Transverse colon (tissue), 4 donors: Measurements from ENCODE around the gene PHPT1. TPM values are rescaled to one million over a fixed set of nuclear protein-coding genes. Genes with fewer than 3 reads are reported as not detected.

Source experiments
- DNase-seq: peaks from one replicate; pipeline ENCODE4 v3.0.0-alpha.2; 2019
- H3K27ac ChIP-seq, 4 donors: fragments of 200-600 bp; sonication (generic); 2 replicates each; pipeline ENCODE4 v1.5.1; 2016 to 2018; ENCODE audit warnings: inconsistent platforms in 4 of 4
- H3K27me3 ChIP-seq: fragments of 200-600 bp; sonication (generic); 2 replicates; pipeline ENCODE4 v1.5.1; 2017; ENCODE audit warnings: inconsistent platforms
- H3K36me3 ChIP-seq, 4 donors: fragments of 200-600 bp; sonication (generic); 2 replicates each; pipeline ENCODE4 v1.5.1; 2017 to 2019; ENCODE audit warnings: inconsistent platforms in 4 of 4
- H3K4me1 ChIP-seq, 4 donors: fragments of 200-600 bp; sonication (generic); 2 replicates each; pipeline ENCODE4 v1.5.1; 2017 to 2020; ENCODE audit warnings: inconsistent platforms in 4 of 4
- H3K4me3 ChIP-seq, 4 donors: fragments of 200-600 bp; sonication (generic); 1 replicate in 1 of 4; 2 replicates in 3 of 4; pipeline versions ENCODE4 v1.5.1 to v1.6.1; 2017 to 2019; ENCODE audit warnings: inconsistent platforms in 4 of 4
- H3K9me3 ChIP-seq, 2 donors: fragments of 200-600 bp; sonication (generic); 2 replicates each; pipeline ENCODE4 v1.5.1; 2017 to 2019; ENCODE audit warnings: inconsistent platforms in 2 of 2
- EP300 ChIP-seq: sonication (generic); formaldehyde crosslinking; IDR thresholded peaks from one replicate; pipeline ENCODE4 v1.6.1; 2017; ENCODE audit warnings: antibody characterized with exemption, low read depth
- POLR2A ChIP-seq: fragments of 450-650 bp; IDR thresholded peaks from one replicate; pipeline ENCODE4 v1.6.1; 2016; ENCODE audit warnings: antibody characterized with exemption, mild to moderate bottlenecking, moderate library complexity
- POLR2AphosphoS5 ChIP-seq, 3 donors: sonication (generic); formaldehyde crosslinking; IDR thresholded peaks; one replicate each; pipeline ENCODE4 v1.6.1; 2016; ENCODE audit warnings: antibody characterized with exemption in 3 of 3
- WGBS, 2 donors: methylation state at CpG; one replicate each; pipeline ENCODE4 v1.1.5; 2018; ENCODE audit warnings: low coverage in 1 of 2; 5-methylcytosine and 5-hydroxymethylcytosine counted together
- in situ Hi-C, 4 donors: fragments of 200-750 bp; cut with MboI; loops; one replicate each; pipeline versions ENCODE4 v1.15.0 to v1.15.1; 2017; ENCODE audit warnings: low sequenced_read_pairs in 3 of 4, low pct_ligation_motif_present in 1 of 4, low pct_unique_long_range_greater_than_20kb in 1 of 4
- intact Hi-C: fragments of 100-400 bp; cut with DNase I; formaldehyde crosslinking; loops from one replicate; pipeline ENCODE4 v1.15.1; 2023; ENCODE audit warnings: low total_unique reads
- total RNA-seq, 4 donors: library from RNA; depleted of rRNA; stranded (reverse); fragments of >200 nt; gene quantifications; one replicate each; pipeline ENCODE4 v1.1.0, GENCODE V29; 2016
- TF ChIP-seq, protein P1 (sequence below), 5 experiments: fragments of 200-600 bp in 3 of 5; fragments of 450-650 bp in 2 of 5; sonication (generic) in 3 of 5; IDR thresholded peaks; 1 replicate in 2 of 5; 2 replicates in 3 of 5; pipeline ENCODE4 v1.5.1; 2016 to 2017; ENCODE audit warnings: antibody characterized with exemption in 5 of 5, inconsistent platforms in 3 of 5, mild to moderate bottlenecking in 2 of 5, moderate library complexity in 1 of 5

PHPT1 gene
- total RNA-seq, 4 donors from 2014 or later = 69.7 to 134 (median 107) TPM

DNA sequence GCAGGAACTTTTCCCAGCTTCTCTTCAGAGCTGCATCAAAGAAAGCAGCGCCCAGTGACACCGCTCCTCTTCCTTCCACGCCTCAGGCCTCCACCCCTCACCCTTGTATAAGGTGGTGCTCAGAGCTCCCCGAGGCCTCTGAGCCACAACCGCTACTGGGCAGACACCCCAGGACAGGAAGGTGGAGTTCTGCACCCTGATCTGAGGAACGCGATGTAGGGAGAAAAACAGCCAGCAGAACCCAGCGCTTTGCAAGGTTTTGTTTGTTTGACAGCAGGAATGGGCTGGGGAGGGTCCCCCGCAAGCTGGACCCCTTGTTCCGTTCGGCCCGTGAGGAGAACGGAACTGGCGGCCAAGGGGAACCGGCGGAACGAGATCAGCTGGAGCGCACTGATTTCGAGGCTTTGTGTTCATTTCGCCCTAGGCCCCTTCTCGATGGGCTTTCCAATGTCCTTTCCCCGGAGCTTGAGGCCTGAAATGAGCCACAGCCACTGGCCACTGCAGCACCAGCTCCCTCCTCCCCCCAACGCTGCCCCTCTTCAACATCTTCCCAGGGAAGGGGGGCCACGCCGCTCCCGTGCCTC lies 12.8 kb downstream of the PHPT1 start:
- H3K4me3 ChIP-seq = no peak overlapping the region
- peak; percentile 7 for DNase-seq
- H3K9me3 ChIP-seq = no peaks in the 10 kb centered on the region
- in situ Hi-C loops = no loop called here
- H3K27me3 ChIP-seq = no peaks in the 10 kb centered on the region
- H3K27ac ChIP-seq = no peak overlapping the region
- 87% methylated on average over 26 of the region's 26 CpGs; no CpG with 5 or more reads in 1 of the 2 donors for WGBS, 2 donors
- intact Hi-C loops = loop anchor here (10.0 kb wide), 1 partner anchor 83 kb away; the partner anchor contains the start of genes C8G and FBXW5
- peaks cover 34 to 75% (median 56%) of the 10 kb centered on the region in 4 donors for H3K4me1 ChIP-seq
- TF ChIP-seq, protein P1, sequence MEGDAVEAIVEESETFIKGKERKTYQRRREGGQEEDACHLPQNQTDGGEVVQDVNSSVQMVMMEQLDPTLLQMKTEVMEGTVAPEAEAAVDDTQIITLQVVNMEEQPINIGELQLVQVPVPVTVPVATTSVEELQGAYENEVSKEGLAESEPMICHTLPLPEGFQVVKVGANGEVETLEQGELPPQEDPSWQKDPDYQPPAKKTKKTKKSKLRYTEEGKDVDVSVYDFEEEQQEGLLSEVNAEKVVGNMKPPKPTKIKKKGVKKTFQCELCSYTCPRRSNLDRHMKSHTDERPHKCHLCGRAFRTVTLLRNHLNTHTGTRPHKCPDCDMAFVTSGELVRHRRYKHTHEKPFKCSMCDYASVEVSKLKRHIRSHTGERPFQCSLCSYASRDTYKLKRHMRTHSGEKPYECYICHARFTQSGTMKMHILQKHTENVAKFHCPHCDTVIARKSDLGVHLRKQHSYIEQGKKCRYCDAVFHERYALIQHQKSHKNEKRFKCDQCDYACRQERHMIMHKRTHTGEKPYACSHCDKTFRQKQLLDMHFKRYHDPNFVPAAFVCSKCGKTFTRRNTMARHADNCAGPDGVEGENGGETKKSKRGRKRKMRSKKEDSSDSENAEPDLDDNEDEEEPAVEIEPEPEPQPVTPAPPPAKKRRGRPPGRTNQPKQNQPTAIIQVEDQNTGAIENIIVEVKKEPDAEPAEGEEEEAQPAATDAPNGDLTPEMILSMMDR (IDR thresholded peaks at IDR 0.05) = no peak
- no peak for TF ChIP-seq POLR2AphosphoS5 (IDR thresholded peaks at IDR 0.05)
- H3K36me3 ChIP-seq = peaks cover 0 to 22% (median 11%) of the 10 kb centered on the region in 4 donors

DNA sequence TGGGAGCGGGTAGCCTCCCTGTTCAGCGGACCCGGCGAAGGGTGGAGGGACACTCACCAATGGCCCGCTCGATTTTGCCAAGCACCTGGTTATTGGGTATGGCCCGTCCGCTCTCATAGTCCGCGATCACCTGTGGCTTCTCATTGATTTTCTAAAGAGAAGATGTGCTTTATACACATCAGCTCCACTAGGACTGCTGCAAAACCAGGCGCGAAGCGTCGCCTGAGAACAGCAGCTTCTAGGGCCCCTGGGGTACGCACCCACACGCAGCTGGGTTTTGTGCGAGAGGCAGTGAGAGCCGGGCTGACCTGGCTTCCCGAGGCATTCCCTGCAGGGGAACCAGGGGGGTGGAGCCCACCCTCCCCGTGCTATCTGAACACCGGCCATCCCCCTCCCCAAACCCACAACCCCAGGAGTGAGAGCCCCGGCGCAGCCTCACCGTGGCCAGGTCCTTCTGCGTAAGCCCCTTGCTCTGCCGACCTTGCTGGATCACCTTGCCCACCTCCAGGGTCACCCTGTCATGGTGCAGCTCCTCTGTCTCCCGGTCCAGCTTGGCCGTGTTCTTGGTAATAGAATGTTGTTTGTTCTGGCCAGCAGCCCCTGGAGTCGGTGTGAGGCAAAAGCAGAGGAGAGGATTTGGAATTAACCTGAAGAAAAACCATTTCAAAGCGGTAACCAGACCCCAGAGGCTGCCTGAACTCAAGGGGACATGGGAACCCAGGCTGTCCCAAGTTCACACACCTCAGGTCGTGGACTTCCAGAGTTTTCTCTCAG lies 13.8 kb downstream of the PHPT1 start:
- H3K27me3 ChIP-seq = no peaks in the 10 kb centered on the region
- in situ Hi-C loops = no loop called here

DNA sequence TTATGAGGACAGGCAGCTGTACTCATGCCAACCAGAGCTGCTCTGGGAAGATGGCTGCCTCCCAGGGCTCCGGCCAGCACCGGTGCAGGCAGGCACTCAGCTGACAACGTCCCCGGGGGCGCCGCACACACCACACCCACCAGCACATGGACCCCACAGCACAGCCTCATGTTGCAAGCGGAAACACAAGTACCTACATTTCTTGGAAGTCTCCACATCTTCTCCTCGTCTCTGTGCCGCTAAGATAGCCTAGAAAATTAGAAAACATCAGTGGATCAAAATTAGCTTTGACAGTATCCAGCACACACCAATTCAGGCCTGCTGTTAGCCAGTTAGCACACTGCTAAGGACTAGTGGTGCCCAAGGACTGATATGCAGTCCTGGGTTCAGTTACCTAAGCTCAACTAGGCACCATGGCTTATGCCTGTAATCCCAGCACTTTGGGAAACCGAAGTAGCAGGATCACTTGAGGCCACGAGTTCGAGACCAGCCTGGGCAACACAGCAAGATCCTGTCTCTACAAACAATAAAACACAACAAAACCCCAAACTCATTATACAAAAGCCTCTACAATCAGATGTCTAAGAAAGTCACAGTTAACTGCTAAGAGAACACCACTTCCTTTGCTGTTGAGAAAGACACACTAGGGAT lies 14.5 kb downstream of the PHPT1 start:
- peaks cover 0 to 22% (median 11%) of the 10 kb centered on the region in 4 donors for H3K36me3 ChIP-seq
- peaks cover 18 to 63% (median 43%) of the 10 kb centered on the region in 4 donors for H3K4me1 ChIP-seq
- no peaks in the 10 kb centered on the region for H3K9me3 ChIP-seq
- in situ Hi-C loops (no loop called here), intact Hi-C loops (loop anchor here (10.0 kb wide), 1 partner anchor 81 kb away; the partner anchor contains the start of genes C8G and FBXW5)
- H3K27ac ChIP-seq = no peak overlapping the region
- no peaks in the 10 kb centered on the region for H3K27me3 ChIP-seq
- no peak for DNase-seq
- H3K4me3 ChIP-seq = no peak overlapping the region
- 91% methylated on average over 12 of the region's 12 CpGs; no CpG with 5 or more reads in 1 of the 2 donors for WGBS, 2 donors
- no peak for TF ChIP-seq POLR2A
- TF ChIP-seq POLR2AphosphoS5 (IDR thresholded peaks at IDR 0.05) = no peak
- no peak for TF ChIP-seq EP300
- TF ChIP-seq, protein P1 (IDR thresholded peaks at IDR 0.05) = no peak

More for the DNA sequence above, 13.8 kb downstream of the PHPT1 start:
- TF ChIP-seq EP300 (no peak), POLR2AphosphoS5 (IDR thresholded peaks at IDR 0.05) (no peak), POLR2A (no peak)
- TF ChIP-seq, protein P1 (IDR thresholded peaks at IDR 0.05) = no peak
- H3K27ac ChIP-seq = no peak overlapping the region
- peak; percentile 6 for DNase-seq
- intact Hi-C loops = loop anchor here (10.0 kb wide), 1 partner anchor 82 kb away; the partner anchor contains the start of genes C8G and FBXW5
- peaks cover 25 to 70% (median 50%) of the 10 kb centered on the region in 4 donors for H3K4me1 ChIP-seq
- peaks cover 0 to 22% (median 11%) of the 10 kb centered on the region in 4 donors for H3K36me3 ChIP-seq
- 89% methylated on average over 31 of the region's 31 CpGs; no CpG with 5 or more reads in 1 of the 2 donors for WGBS, 2 donors
- no peaks in the 10 kb centered on the region for H3K9me3 ChIP-seq
- H3K4me3 ChIP-seq = no peak overlapping the region
